ENCODE data around the gene BLTP2.

Gene BLTP2

GRCh38 chr17:28669918-28670317 is 25.0 kb upstream of the BLTP2 start:
- H3K9me2 ChIP-seq (ENCODE audit: low read depth, low read length): no peaks in the 10 kb centered on the region
- peaks cover 3% of the 10 kb centered on the region for H3K4me1 ChIP-seq (ENCODE audit: insufficient read depth, low read length, severe bottlenecking)
- H3K4me3 ChIP-seq (ENCODE audit: low read depth, low read length, poor library complexity, severe bottlenecking): no peak overlapping the region
- H2AFZ ChIP-seq (ENCODE audit: low read length): no peak overlapping the region
- no peak overlapping the region for H3K9ac ChIP-seq (ENCODE audit: low read length)
- no peak overlapping the region for H3K27ac ChIP-seq (ENCODE audit: low read depth, low read length, poor library complexity, severe bottlenecking)
- no peaks in the 10 kb centered on the region for H3F3A ChIP-seq (ENCODE audit: insufficient read depth, low read length)
- peaks cover 26% of the 10 kb centered on the region for H3K79me2 ChIP-seq (ENCODE audit: insufficient read depth, low read length)
- H3K36me3 ChIP-seq (ENCODE audit: insufficient read depth, low read length): peaks cover 83% of the 10 kb centered on the region
- no peaks in the 10 kb centered on the region for H3K9me3 ChIP-seq (ENCODE audit: low read length)
- no peaks in the 10 kb centered on the region for H3K27me3 ChIP-seq (ENCODE audit: insufficient read depth, low read length)
- TF ChIP-seq CTCF (IDR thresholded peaks at IDR 0.05; ENCODE audit: low read length) (no peak), EZH2 (IDR thresholded peaks at IDR 0.05; ENCODE audit: borderline replicate concordance, low read length) (no peak)
- H3K4me2 ChIP-seq (ENCODE audit: low read length): no peak overlapping the region
- 0 out of 2 replicates have a peak, but pooled peaks cover 2% of the 10 kb centered on the region for H4K20me1 ChIP-seq (ENCODE audit: insufficient read depth, low read length)

- H3K27me3 ChIP-seq (ENCODE audit: insufficient read depth, low read length): no peaks in the 10 kb centered on the region
- H2AFZ ChIP-seq (ENCODE audit: low read length): no peak overlapping the region
- no peak overlapping the region for H3K9ac ChIP-seq (ENCODE audit: low read length)
- no peak for TF ChIP-seq EZH2 (IDR thresholded peaks at IDR 0.05; ENCODE audit: borderline replicate concordance, low read length)
- H3K27ac ChIP-seq (ENCODE audit: low read depth, low read length, poor library complexity, severe bottlenecking): no peak overlapping the region
- H3F3A ChIP-seq (ENCODE audit: insufficient read depth, low read length): no peaks in the 10 kb centered on the region
- H3K4me3 ChIP-seq (ENCODE audit: low read depth, low read length, poor library complexity, severe bottlenecking): no peak overlapping the region
- H3K4me2 ChIP-seq (ENCODE audit: low read length): no peak overlapping the region
- peaks cover 66% of the 10 kb centered on the region for H3K36me3 ChIP-seq (ENCODE audit: insufficient read depth, low read length)
- H3K4me1 ChIP-seq (ENCODE audit: insufficient read depth, low read length, severe bottlenecking): peaks cover 21% of the 10 kb centered on the region
- H3K9me2 ChIP-seq (ENCODE audit: low read depth, low read length): no peaks in the 10 kb centered on the region
- 0 out of 2 replicates have a peak, but pooled peaks cover 2% of the 10 kb centered on the region for H4K20me1 ChIP-seq (ENCODE audit: insufficient read depth, low read length)
- no peaks in the 10 kb centered on the region for H3K9me3 ChIP-seq (ENCODE audit: low read length)
- H3K79me2 ChIP-seq (ENCODE audit: insufficient read depth, low read length): peaks cover 45% of the 10 kb centered on the region
These were observed 22.9 kb upstream of the BLTP2 start for GRCh38 chr17:28667870-28668269.

GRCh38 chr17:28665994-28666393 is 21.0 kb upstream of the BLTP2 start:
- 0 out of 2 replicates have a peak, but pooled peaks cover 2% of the 10 kb centered on the region for H4K20me1 ChIP-seq (ENCODE audit: insufficient read depth, low read length)
- H3K9ac ChIP-seq (ENCODE audit: low read length): no peak overlapping the region; the same call in 1 of the 2 replicates
- H3F3A ChIP-seq (ENCODE audit: insufficient read depth, low read length): no peaks in the 10 kb centered on the region
- no peaks in the 10 kb centered on the region for H3K27me3 ChIP-seq (ENCODE audit: insufficient read depth, low read length)
- no peaks in the 10 kb centered on the region for H3K9me3 ChIP-seq (ENCODE audit: low read length)
- no peaks in the 10 kb centered on the region for H3K9me2 ChIP-seq (ENCODE audit: low read depth, low read length)
- no peak overlapping the region for H3K4me2 ChIP-seq (ENCODE audit: low read length)
- no peak overlapping the region for H2AFZ ChIP-seq (ENCODE audit: low read length)
- peaks cover 47% of the 10 kb centered on the region for H3K36me3 ChIP-seq (ENCODE audit: insufficient read depth, low read length)
- H3K4me1 ChIP-seq (ENCODE audit: insufficient read depth, low read length, severe bottlenecking): peaks cover 27% of the 10 kb centered on the region
- H3K4me3 ChIP-seq (ENCODE audit: low read depth, low read length, poor library complexity, severe bottlenecking): no peak overlapping the region
- TF ChIP-seq EZH2 (IDR thresholded peaks at IDR 0.05; ENCODE audit: borderline replicate concordance, low read length): no peak
- no peak for TF ChIP-seq CTCF (IDR thresholded peaks at IDR 0.05; ENCODE audit: low read length)
- H3K79me2 ChIP-seq (ENCODE audit: insufficient read depth, low read length): peaks cover 59% of the 10 kb centered on the region
- H3K27ac ChIP-seq (ENCODE audit: low read depth, low read length, poor library complexity, severe bottlenecking): no peak overlapping the region

- Histone ChIP-seq H3K4me1 (ENCODE audit: insufficient read depth, low read length, severe bottlenecking) (peaks cover 35% of the 10 kb centered on the region), H3K9me2 (ENCODE audit: low read depth, low read length) (no peaks in the 10 kb centered on the region), H3K4me3 (ENCODE audit: low read depth, low read length, poor library complexity, severe bottlenecking) (peak overlapping the region; percentile 85), H3F3A (ENCODE audit: insufficient read depth, low read length) (no peaks in the 10 kb centered on the region), H3K36me3 (ENCODE audit: insufficient read depth, low read length) (peaks cover 52% of the 10 kb centered on the region), H4K20me1 (ENCODE audit: insufficient read depth, low read length) (0 out of 2 replicates have a peak, but pooled peaks cover 2% of the 10 kb centered on the region), H3K4me2 (ENCODE audit: low read length) (peak overlapping the region; percentile 95; the same call in 1 of the 2 replicates), H3K27ac (ENCODE audit: low read depth, low read length, poor library complexity, severe bottlenecking) (no peak overlapping the region), H3K79me2 (ENCODE audit: insufficient read depth, low read length) (peaks cover 66% of the 10 kb centered on the region), H3K9me3 (ENCODE audit: low read length) (peaks cover 3% of the 10 kb centered on the region; the same call in 1 of the 2 replicates), H2AFZ (ENCODE audit: low read length) (no peak overlapping the region), H3K27me3 (ENCODE audit: insufficient read depth, low read length) (no peaks in the 10 kb centered on the region), H3K9ac (ENCODE audit: low read length) (no peak overlapping the region)
- TF ChIP-seq EZH2 (IDR thresholded peaks at IDR 0.05; ENCODE audit: borderline replicate concordance, low read length) (no peak), CTCF (IDR thresholded peaks at IDR 0.05; ENCODE audit: low read length) (no peak)
These were observed 18.8 kb upstream of the BLTP2 start for GRCh38 chr17:28663723-28664122.
